Calu3 (cell line): ENCODE results near the gene RPGR. TPM values are rescaled to one million over a fixed set of nuclear protein-coding genes. Genes with fewer than 3 reads are reported as not detected.
A peak's percentile ranks its signal among the peaks of the same experiment; 100 is the strongest.

ENCODE experiments used
- BruUV-seq: library from RNA; stranded (reverse); fragments of 400-500 nt; replicated peaks from 2 replicates; lab custom pipeline; 2021; lab: Mats Ljungman, UMichigan
- CTCF ChIA-PET: fragments of 300-600 bp; sonication (Branson Sonifier 250); formaldehyde crosslinking; loops from one replicate; lab custom pipeline; 2022; ENCODE audit warnings: antibody characterized with exemption; lab: Charles Lee
- DNase-seq: peaks from one replicate; pipeline ENCODE4 v3.0.0; 2022
- H3K27ac Mint-ChIP-seq: one replicate; pipeline ENCODE4 v1.8.0; 2022; ENCODE audit warnings: mixed read lengths; ENCODE audit not compliant: unreplicated experiment
- H3K27me3 Mint-ChIP-seq: one replicate; pipeline ENCODE4 v1.8.0; 2022; ENCODE audit warnings: mixed read lengths; ENCODE audit not compliant: unreplicated experiment
- H3K36me3 Mint-ChIP-seq: one replicate; pipeline ENCODE4 v1.8.0; 2022; ENCODE audit warnings: mild to moderate bottlenecking, moderate library complexity, mixed read lengths; ENCODE audit not compliant: insufficient read depth, unreplicated experiment
- H3K4me1 Mint-ChIP-seq: one replicate; pipeline ENCODE4 v1.8.0; 2022; ENCODE audit warnings: mild to moderate bottlenecking, low read depth, mixed read lengths; ENCODE audit not compliant: unreplicated experiment
- H3K4me3 Mint-ChIP-seq: one replicate; pipeline ENCODE4 v1.8.0; 2022; ENCODE audit warnings: mild to moderate bottlenecking, low read depth, moderate library complexity, mixed read lengths; ENCODE audit not compliant: unreplicated experiment
- H3K9me3 Mint-ChIP-seq: one replicate; pipeline ENCODE4 v1.8.0; 2022; ENCODE audit warnings: low read depth, mixed read lengths; ENCODE audit not compliant: unreplicated experiment
- intact Hi-C: fragments of 100-400 bp; cut with micrococcal nuclease; formaldehyde crosslinking; loops from one replicate; pipeline ENCODE4 v1.10.0; 2022; ENCODE audit not compliant: unreplicated experiment
- total RNA-seq: library from RNA; stranded (reverse); gene quantifications from 2 replicates; pipeline ENCODE4 v1.2.3, GENCODE V29; 2022
- TF ChIP-seq, protein P1 (sequence below): fragments of 200-600 bp; IDR thresholded peaks from one replicate; pipeline ENCODE4 v1.8.0; 2022; ENCODE audit warnings: antibody characterized with exemption; ENCODE audit not compliant: unreplicated experiment

Gene RPGR
- total RNA-seq, 1 experiment from 2014 or later = 8.9 TPM

DNA sequence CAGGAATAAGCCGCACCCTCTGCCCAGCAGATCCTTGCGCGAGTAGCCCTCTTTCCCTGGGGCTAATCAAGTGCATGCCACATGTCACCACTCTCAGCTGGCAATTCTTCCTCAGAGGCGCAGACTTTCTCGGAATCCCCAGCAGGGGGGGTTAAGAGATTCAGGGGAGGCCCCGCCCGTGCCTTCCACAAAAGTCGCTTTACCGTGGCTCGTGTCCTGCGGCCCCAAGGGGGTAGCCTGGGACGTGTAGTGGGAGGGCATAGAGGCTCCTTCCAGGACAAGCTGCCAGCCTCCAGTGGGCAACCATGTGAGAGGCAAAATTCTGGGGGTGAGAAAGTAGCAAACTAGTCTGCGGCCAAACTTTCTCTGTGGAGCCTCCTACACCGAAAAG is 107.3 kb downstream of the RPGR start:
- H3K4me1 Mint-ChIP-seq = no peaks in the 10 kb centered on the region
- intact Hi-C loops = no loop called here
- TF ChIP-seq, protein P1, sequence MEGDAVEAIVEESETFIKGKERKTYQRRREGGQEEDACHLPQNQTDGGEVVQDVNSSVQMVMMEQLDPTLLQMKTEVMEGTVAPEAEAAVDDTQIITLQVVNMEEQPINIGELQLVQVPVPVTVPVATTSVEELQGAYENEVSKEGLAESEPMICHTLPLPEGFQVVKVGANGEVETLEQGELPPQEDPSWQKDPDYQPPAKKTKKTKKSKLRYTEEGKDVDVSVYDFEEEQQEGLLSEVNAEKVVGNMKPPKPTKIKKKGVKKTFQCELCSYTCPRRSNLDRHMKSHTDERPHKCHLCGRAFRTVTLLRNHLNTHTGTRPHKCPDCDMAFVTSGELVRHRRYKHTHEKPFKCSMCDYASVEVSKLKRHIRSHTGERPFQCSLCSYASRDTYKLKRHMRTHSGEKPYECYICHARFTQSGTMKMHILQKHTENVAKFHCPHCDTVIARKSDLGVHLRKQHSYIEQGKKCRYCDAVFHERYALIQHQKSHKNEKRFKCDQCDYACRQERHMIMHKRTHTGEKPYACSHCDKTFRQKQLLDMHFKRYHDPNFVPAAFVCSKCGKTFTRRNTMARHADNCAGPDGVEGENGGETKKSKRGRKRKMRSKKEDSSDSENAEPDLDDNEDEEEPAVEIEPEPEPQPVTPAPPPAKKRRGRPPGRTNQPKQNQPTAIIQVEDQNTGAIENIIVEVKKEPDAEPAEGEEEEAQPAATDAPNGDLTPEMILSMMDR = peak; percentile 39
- no peaks in the 10 kb centered on the region for H3K9me3 Mint-ChIP-seq
- no peak overlapping the region for H3K27ac Mint-ChIP-seq
- CTCF ChIA-PET = interaction anchor here (0.9 to 2.1 kb wide), 3 partner anchors 29 to 107 kb away, joined by 3 to 9 read pairs (median 4); partner anchors contain the start of gene RPGR
- peaks cover 54% of the 10 kb centered on the region for H3K27me3 Mint-ChIP-seq
- BruUV-seq = no TSS peak
- H3K36me3 Mint-ChIP-seq = peaks cover 7% of the 10 kb centered on the region
- peak overlapping the region; percentile 72 for H3K4me3 Mint-ChIP-seq
- peak; percentile 64 for DNase-seq

Other genes starting within 250 kb of the RPGR start
- gene SRPX, start 106.6 kb downstream of the RPGR start, total RNA-seq = 0.78 and 1.2 TPM in 2 replicates
- gene OTC, start 25.1 kb upstream of the RPGR start, total RNA-seq = not detected in 2 replicates
- gene TSPAN7, start 234.0 kb upstream of the RPGR start, total RNA-seq = 0.21 and 0.47 TPM in 2 replicates